BJ (cell line): ENCODE measurements around the gene VSNL1. TPM values are rescaled to one million over a fixed set of nuclear protein-coding genes. Genes with fewer than 3 reads are reported as not detected.

Experiments
- CTCF ChIA-PET: fragments of 350-600 bp; formaldehyde crosslinking; extraction: SDS; loops from one replicate; lab custom pipeline; 2021; ENCODE audit warnings: antibody characterized with exemption, inconsistent platforms; lab: Yijun Ruan, JAX
- POLR2A ChIA-PET: fragments of 300-600 bp; sonication (Branson Sonifier 250); formaldehyde crosslinking; extraction: SDS; loops from one replicate; lab custom pipeline; 2021; ENCODE audit warnings: antibody characterized with exemption; lab: Charles Lee
- DNase-seq: peaks from one replicate; pipeline ENCODE4 v3.0.0-alpha.2; 2011; ENCODE audit warnings: low read depth
- H3K27me3 ChIP-seq: 2 replicates; pipeline ENCODE4 v1.6.0; 2011; ENCODE audit warnings: low read length; ENCODE audit not compliant: control insufficient read depth, insufficient read depth
- H3K36me3 ChIP-seq: 2 replicates; pipeline ENCODE4 v1.5.1; 2011; ENCODE audit warnings: low read length; ENCODE audit not compliant: control insufficient read depth, insufficient read depth
- H3K4me3 ChIP-seq: 2 replicates; pipeline ENCODE4 v1.5.1; 2011; ENCODE audit warnings: low read depth, mild to moderate bottlenecking, control low read depth, low read length
- polyA plus RNA-seq: library from polyadenylated mRNA; depleted of rRNA; stranded (reverse); fragments of >200 nt; gene quantifications from 2 replicates; pipeline ENCODE4 v1.2.3, GENCODE V29; 2011
- TF ChIP-seq, protein P1 (sequence below): IDR thresholded peaks from 2 replicates; pipeline ENCODE4 v1.5.1; 2011; ENCODE audit warnings: low read depth, mild to moderate bottlenecking, control low read depth, inconsistent platforms, low read length, moderate library complexity; ENCODE audit not compliant: insufficient read depth

Gene VSNL1
- polyA plus RNA-seq, 1 experiment, result not detected

DNA sequence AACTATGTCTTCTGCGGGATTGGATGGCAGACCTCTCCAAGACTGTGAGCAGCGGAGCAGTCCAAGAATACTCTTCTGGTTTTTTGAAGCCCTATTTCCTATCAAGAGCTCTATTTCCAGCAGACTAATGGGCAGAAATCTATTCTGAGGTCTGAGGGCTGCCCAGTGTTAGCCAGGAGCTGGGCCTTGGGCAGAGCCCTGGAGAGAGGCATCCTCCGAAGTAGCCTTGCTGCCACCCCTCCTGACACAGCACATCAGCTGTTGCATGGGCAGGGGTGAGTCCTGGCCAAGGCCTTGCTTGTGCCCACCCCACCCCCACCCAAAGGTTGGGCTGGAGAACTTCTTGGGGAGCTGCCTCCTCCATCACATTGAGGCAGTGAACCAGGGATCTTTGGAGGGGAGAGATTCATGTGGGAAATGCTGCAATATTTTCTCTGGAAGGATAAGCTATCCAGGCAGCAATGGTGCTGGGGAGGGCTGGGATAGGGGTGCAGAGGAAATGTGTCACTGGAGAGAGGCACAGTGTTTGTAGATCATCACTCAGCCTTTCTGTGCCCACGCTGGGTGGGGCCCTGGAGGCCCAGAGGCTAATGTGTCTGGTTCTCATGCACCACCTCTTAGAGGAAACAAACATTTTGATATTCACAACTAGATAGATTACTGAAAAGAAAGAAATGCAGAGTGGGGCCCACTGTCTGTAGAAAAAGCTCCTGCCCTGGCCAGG is 104.7 kb downstream of the VSNL1 start:
- Histone ChIP-seq H3K36me3 (no peaks in the 10 kb centered on the region), H3K4me3 (no peak overlapping the region), H3K27me3 (no peaks in the 10 kb centered on the region)
- ChIA-PET POLR2A (no interaction called here), CTCF (interaction anchor here (0.6 to 6.6 kb wide), 11 partner anchors 9 to 210 kb away, joined by 3 to 98 read pairs (median 5); no protein-coding TSS in a partner anchor)
- DNase-seq, result no peak
- TF ChIP-seq, protein P1, sequence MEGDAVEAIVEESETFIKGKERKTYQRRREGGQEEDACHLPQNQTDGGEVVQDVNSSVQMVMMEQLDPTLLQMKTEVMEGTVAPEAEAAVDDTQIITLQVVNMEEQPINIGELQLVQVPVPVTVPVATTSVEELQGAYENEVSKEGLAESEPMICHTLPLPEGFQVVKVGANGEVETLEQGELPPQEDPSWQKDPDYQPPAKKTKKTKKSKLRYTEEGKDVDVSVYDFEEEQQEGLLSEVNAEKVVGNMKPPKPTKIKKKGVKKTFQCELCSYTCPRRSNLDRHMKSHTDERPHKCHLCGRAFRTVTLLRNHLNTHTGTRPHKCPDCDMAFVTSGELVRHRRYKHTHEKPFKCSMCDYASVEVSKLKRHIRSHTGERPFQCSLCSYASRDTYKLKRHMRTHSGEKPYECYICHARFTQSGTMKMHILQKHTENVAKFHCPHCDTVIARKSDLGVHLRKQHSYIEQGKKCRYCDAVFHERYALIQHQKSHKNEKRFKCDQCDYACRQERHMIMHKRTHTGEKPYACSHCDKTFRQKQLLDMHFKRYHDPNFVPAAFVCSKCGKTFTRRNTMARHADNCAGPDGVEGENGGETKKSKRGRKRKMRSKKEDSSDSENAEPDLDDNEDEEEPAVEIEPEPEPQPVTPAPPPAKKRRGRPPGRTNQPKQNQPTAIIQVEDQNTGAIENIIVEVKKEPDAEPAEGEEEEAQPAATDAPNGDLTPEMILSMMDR, result no peak

DNA sequence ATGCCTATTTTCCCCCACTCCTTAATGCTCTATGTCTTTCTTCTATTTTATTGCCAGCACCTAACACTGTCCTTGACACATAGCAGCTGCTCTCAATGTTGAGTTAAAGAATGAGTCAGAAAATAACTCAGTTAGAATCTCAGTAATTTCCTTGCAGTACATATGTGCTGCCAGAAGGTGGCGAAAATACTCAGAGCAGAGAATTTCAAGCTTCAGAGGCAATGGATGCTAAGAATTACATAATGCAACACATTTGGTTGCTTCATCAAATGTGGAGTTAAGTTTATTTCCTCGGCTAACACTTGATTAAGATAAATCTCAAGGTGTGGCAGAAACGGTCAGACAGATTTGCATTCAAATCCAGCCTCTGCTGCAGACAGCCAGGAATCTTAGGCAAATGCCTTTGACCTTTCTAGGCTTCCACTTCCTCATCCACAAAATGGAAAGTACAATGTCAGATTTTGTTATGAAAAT is 105.6 kb downstream of the VSNL1 start:
- POLR2A ChIA-PET, result no interaction called here
- H3K36me3 ChIP-seq, result no peaks in the 10 kb centered on the region
- CTCF ChIA-PET, result interaction anchor here (0.6 to 6.6 kb wide), 12 partner anchors 9 to 209 kb away, joined by 3 to 98 read pairs (median 4); no protein-coding TSS in a partner anchor
- H3K27me3 ChIP-seq, result no peaks in the 10 kb centered on the region
- H3K4me3 ChIP-seq, result no peak overlapping the region
- TF ChIP-seq, protein P1, result peak; percentile 83
- DNase-seq, result peak; percentile 57

DNA sequence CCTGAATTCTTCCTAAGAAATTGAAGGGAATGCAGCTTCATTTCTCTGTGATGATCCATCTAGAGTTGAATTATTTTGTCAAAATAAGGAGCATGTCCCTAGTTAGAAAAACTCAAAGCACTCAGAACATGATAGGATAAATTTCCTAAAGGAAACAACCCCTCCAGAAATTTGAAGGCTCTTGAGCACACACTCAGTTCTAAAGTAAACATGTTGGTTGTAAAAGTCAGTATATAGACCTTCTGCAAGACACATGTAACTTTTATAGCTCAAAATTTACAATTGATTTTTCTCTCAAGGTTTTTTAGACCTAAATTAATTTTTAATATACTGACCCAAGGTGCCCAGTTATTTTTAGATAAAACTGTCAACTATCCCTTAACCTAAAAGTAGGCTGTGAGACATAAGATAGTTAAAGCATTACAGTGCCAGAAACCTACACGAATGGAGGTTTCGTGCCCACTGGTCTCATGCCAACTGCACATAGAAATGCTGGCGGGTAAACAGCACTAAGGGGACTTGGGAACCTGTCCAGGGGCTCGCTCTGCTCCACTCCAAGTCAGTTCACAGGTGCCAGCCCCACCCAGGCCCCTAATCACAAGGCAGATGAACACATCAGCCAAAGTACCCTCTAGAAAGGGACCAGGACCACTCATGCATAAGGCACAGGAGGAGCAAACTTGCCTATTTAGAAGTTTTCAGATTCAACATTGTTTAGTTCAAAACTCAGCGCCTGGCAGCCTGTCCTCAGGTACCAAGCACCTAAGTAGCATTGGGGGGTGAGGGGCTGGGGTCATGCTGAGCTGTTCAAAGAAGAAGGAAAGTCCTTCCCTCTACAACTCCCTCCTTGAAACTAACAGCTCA is 106.6 kb downstream of the VSNL1 start:
- Histone ChIP-seq H3K4me3 (no peak overlapping the region), H3K36me3 (no peaks in the 10 kb centered on the region), H3K27me3 (no peaks in the 10 kb centered on the region)
- no peak for DNase-seq
- ChIA-PET POLR2A (no interaction called here), CTCF (interaction anchor here (1.3 to 6.6 kb wide), 4 partner anchors 17 to 101 kb away, joined by 3 to 98 read pairs (median 7); no protein-coding TSS in a partner anchor)
- TF ChIP-seq, protein P1, result no peak

DNA sequence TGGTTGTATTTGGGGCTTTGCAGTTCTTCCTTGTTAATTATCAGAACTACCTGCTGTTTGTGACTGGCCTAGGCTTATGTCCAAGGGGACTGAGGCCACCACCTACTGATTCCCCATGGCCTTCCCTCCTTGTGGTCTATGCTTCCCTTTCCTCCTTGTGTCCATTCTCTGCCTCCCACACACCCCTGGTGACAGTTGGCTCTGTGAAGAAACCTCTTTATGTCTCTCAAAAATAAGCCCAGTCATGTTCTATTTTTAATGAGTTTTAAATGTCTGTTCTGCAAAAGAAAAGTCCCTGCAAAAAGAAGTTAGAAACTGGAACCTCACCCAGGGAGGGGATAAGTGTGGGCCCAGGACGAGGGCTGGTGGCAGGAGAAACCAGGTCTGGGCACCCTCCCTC is 108.1 kb downstream of the VSNL1 start:
- no peak for DNase-seq
- H3K36me3 ChIP-seq, result no peaks in the 10 kb centered on the region
- TF ChIP-seq, protein P1, result no peak
- no peak overlapping the region for H3K4me3 ChIP-seq
- ChIA-PET CTCF (interaction anchor here (0.5 to 1.8 kb wide), 2 partner anchors 23 to 140 kb away, joined by 3 to 4 read pairs; no protein-coding TSS in a partner anchor), POLR2A (no interaction called here)
- no peaks in the 10 kb centered on the region for H3K27me3 ChIP-seq

DNA sequence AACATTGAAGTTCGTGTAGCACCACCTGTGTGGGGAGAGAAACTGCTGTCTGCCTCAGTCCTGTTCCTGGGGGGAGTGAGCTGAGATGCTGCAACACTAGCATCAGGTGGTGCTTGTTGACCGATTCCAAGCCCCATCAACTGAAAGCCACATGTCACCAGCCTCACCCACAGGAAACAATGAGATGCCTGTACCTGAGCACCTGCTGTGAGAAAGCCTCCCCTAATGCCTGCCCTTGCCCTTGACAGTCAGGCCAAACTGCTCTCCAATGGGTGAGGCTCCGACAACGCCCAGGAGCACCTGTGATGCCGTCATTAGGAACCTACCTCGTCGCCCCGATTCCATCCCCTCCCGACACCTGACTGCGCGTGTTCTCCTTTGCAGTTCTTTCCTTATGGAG is 108.5 kb downstream of the VSNL1 start:
- CTCF ChIA-PET, result interaction anchor here (0.5 to 1.8 kb wide), 2 partner anchors 23 to 141 kb away, joined by 3 to 4 read pairs; no protein-coding TSS in a partner anchor

More for the DNA sequence above, 108.5 kb downstream of the VSNL1 start:
- TF ChIP-seq, protein P1, result no peak
- Histone ChIP-seq H3K27me3 (no peaks in the 10 kb centered on the region), H3K4me3 (no peak overlapping the region), H3K36me3 (no peaks in the 10 kb centered on the region)
- POLR2A ChIA-PET, result no interaction called here
- no peak for DNase-seq
